Glutamatergic neuron (in vitro differentiated cells): ENCODE data around the gene NBPF11. TPM values are rescaled to one million over a fixed set of nuclear protein-coding genes. Genes with fewer than 3 reads are reported as not detected.
A peak's percentile ranks its signal among the peaks of the same experiment; 100 is the strongest.
"Not testable (repeated sequence)": the region's sequence is repeated elsewhere in the genome, so short reads cannot be mapped to it uniquely, and the experiment has no call there.

Experiments used
- DNase-seq: peaks from one replicate; pipeline ENCODE4 v3.0.0; 2022
- H3K27ac Mint-ChIP-seq: one replicate; pipeline ENCODE4 v1.8.0; 2020; ENCODE audit warnings: mild to moderate bottlenecking, mixed read lengths, inconsistent platforms; ENCODE audit not compliant: unreplicated experiment
- H3K27me3 Mint-ChIP-seq: one replicate; pipeline ENCODE4 v1.8.0; 2020; ENCODE audit warnings: mild to moderate bottlenecking, moderate library complexity, mixed read lengths, inconsistent platforms; ENCODE audit not compliant: unreplicated experiment
- H3K36me3 Mint-ChIP-seq: one replicate; pipeline ENCODE4 v1.8.0; 2020; ENCODE audit warnings: mild to moderate bottlenecking, mixed read lengths, inconsistent platforms; ENCODE audit not compliant: unreplicated experiment
- H3K4me1 Mint-ChIP-seq: one replicate; pipeline ENCODE4 v1.8.0; 2020; ENCODE audit warnings: mild to moderate bottlenecking, low read depth, mixed read lengths, inconsistent platforms; ENCODE audit not compliant: unreplicated experiment
- H3K4me3 Mint-ChIP-seq: one replicate; pipeline ENCODE4 v1.8.0; 2020; ENCODE audit warnings: mild to moderate bottlenecking, mixed read lengths, inconsistent platforms; ENCODE audit not compliant: unreplicated experiment
- H3K9me3 Mint-ChIP-seq: one replicate; pipeline ENCODE4 v1.8.0; 2020; ENCODE audit warnings: mild to moderate bottlenecking, moderate library complexity, mixed read lengths, inconsistent platforms; ENCODE audit not compliant: unreplicated experiment
- total RNA-seq: library from RNA; stranded (reverse); fragmentation: NEBNext Ultra II Directional; extraction: Animal tissue kit (Norgen Biotek cat#: 25700); gene quantifications from one replicate; pipeline ENCODE4 v1.2.1, GENCODE V29; 2021; ENCODE audit not compliant: unreplicated experiment

NBPF11 gene
- total RNA-seq, 1 donor from 2014 or later: 8.9 TPM

DNA sequence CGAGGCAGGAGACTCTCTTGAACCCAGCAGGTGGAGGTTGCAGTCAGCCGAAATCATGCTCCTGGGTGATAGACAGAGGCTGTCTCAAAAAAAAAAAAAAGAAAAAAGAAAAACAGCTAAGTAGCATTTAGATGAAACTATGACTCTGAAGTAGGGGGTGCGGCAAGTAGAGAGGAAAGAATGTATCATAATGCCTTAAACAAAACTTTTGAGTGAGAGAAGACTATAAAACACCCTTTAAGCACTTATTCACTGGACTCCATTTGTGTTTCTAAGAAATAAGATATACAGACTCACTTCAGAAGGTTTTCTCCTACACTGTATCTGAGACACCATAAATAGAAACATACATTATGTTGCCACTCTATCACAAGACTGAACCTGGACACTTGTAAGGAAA, 74.6 kb downstream of the NBPF11 start:
- H3K36me3 Mint-ChIP-seq, H3K27me3 Mint-ChIP-seq, H3K27ac Mint-ChIP-seq, H3K4me1 Mint-ChIP-seq, H3K9me3 Mint-ChIP-seq, DNase-seq, H3K4me3 Mint-ChIP-seq: not testable (repeated sequence)

DNA sequence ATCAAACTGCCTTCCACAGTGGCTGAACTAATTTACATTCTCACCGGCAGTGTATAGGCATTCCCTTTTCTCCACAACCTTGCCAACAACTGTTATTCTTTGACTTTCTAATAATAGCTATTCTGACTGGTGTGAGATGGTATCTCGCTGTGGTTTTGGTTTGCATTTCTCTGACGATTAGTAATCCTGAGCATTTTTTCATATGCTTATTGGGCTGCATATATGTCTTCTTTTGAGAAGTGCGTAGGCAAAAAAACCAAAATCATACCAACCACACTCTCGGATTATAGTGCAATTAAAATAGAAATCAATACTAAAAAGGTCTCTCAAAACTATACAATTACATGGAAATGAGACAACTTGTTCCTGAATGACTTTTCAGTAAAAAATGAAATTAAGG, 78.7 kb downstream of the NBPF11 start:
- H3K4me1 Mint-ChIP-seq, H3K27me3 Mint-ChIP-seq, H3K9me3 Mint-ChIP-seq, H3K4me3 Mint-ChIP-seq, DNase-seq, H3K36me3 Mint-ChIP-seq, H3K27ac Mint-ChIP-seq: not testable (repeated sequence)

DNA sequence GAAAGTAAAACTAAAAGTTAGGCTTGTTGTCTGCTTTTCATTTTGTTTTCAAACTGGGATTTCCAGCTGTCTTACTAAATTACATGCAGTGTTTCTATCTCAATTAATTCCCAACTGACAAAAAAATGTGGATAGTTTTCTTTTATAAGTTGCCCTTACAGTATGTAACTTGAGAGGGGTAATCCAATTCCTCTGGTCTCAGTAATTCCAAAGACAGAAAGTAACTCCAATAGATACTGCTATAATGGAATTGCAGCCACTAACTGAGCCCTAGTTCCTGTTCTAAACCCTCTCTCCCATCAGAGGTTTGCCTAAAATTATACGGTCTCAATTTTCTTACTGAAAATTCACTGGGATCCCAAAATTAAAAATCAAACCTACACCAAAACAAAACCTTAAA, 83.5 kb downstream of the NBPF11 start:
- H3K27ac Mint-ChIP-seq, H3K36me3 Mint-ChIP-seq, H3K4me1 Mint-ChIP-seq, H3K27me3 Mint-ChIP-seq, H3K9me3 Mint-ChIP-seq, DNase-seq, H3K4me3 Mint-ChIP-seq: not testable (repeated sequence)

DNA sequence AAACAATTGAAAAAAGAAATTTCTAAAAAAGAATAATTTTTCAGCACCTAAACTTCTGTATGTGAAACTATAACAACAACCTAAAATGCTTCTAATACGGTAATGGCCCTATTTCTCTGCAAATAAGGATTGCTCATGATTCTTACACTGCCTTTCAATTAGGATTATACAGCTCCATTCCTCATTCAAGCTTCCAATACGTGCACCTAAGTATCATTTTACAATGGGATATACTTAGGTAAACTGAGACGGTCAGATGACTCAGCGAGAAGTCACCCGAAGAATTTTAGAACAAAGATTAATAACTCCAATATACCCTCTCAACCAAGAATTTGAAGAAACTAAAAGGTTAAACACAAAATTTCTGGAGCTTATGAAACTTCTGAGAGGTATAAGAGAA, 83.9 kb downstream of the NBPF11 start:
- not testable (repeated sequence) for H3K36me3 Mint-ChIP-seq, H3K9me3 Mint-ChIP-seq, H3K27ac Mint-ChIP-seq, H3K27me3 Mint-ChIP-seq, DNase-seq, H3K4me1 Mint-ChIP-seq, H3K4me3 Mint-ChIP-seq

DNA sequence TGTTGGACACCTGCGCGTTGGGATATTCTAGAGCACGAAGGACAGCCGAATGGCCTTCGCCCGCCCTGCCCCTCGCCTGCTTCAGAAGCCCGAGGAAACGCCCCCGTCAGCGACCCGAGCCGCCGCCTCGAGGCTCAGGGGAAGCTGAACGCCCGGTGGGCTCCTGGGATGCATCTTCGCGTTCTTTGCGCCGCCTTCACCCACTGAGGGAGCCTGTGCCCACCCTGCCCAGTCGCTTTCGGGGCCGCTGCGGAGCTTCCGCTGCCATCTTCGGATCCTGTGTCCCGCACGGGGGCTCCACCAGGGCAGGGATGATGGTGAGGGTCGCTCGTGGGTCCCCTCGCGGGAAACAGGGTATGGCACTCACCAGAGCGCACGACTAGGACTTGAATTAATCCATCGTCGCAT, 91.8 kb downstream of the NBPF11 start:
- not testable (repeated sequence) for H3K36me3 Mint-ChIP-seq, H3K27ac Mint-ChIP-seq, H3K4me1 Mint-ChIP-seq, H3K9me3 Mint-ChIP-seq, H3K27me3 Mint-ChIP-seq
- DNase-seq: peak; percentile 36
- peak overlapping the region; percentile 64 for H3K4me3 Mint-ChIP-seq

DNA sequence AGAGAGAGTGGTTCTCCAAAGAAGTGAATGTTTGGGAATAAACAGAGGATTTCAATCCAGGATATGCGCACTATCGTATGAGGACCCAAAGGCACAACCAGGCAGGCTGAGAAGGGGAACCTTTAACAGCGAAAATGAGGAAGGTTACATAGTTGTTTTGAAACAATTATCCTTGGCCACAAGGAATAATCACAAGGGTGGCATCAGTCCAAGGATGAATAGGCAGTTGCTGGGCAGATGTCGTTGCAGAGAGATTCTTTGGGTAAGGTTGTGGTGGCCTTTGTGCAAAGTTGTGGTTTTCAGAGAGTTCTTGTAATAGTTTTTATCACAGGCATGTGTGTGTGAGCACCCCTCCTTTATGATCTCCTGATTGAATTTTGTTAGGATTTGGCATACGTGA, 94.7 kb downstream of the NBPF11 start:
- not testable (repeated sequence) for H3K27ac Mint-ChIP-seq, H3K4me3 Mint-ChIP-seq, H3K9me3 Mint-ChIP-seq, H3K27me3 Mint-ChIP-seq, H3K36me3 Mint-ChIP-seq, DNase-seq, H3K4me1 Mint-ChIP-seq

Other genes starting within 250 kb of the NBPF11 start
- gene GJA8, start 249.5 kb downstream of the NBPF11 start, total RNA-seq: not detected
- gene GPR89B, start 223.9 kb downstream of the NBPF11 start, total RNA-seq: 26.0 TPM